Endothelial cell of umbilical vein (primary cell): ENCODE results near the gene HYAL1. TPM values are rescaled to one million over a fixed set of nuclear protein-coding genes. Genes with fewer than 3 reads are reported as not detected.
A peak's percentile ranks its signal among the peaks of the same experiment; 100 is the strongest.

ENCODE experiments used
- BruUV-seq: library from RNA; stranded (reverse); fragments of 400-500 nt; replicated peaks from 2 replicates; lab custom pipeline; 2021; lab: Mats Ljungman, UMichigan
- CTCF ChIA-PET: fragments of 300-600, 350-600 bp; sonication (Branson Sonifier 250); formaldehyde crosslinking; loops from one replicate; lab custom pipeline; 2021; ENCODE audit warnings: antibody characterized with exemption, inconsistent platforms; lab: Charles Lee
- POLR2A ChIA-PET: fragments of 300-600, 350-600 bp; sonication (Branson Sonifier 250); formaldehyde crosslinking; loops from one replicate; lab custom pipeline; 2021; ENCODE audit warnings: antibody characterized with exemption, inconsistent platforms; lab: Charles Lee
- DNase-seq: peaks from one replicate; pipeline ENCODE4 v3.0.0-alpha.2; 2011; ENCODE audit warnings: low read depth, low spot score
- FAIRE-seq: peaks from 2 replicates; lab custom pipeline; 2011; peaks lifted over from hg19 to GRCh38; lab: Jason Lieb, UNC
- H2AFZ ChIP-seq: 2 replicates; pipeline ENCODE4 v1.6.0; 2012; ENCODE audit warnings: low read depth, low read length, control low read depth, inconsistent platforms
- H3K27ac ChIP-seq: 2 replicates; pipeline ENCODE4 v1.5.1; 2011; ENCODE audit warnings: low read depth, mild to moderate bottlenecking, control low read depth, low read length, moderate library complexity; ENCODE audit not compliant: insufficient read depth
- H3K27me3 ChIP-seq, 2 experiments: 2 replicates each; pipeline versions ENCODE4 v1.6.0 to v1.6.1; 2011; ENCODE audit warnings: low read length in 2 of 2, mixed read lengths in 1 of 2; ENCODE audit not compliant: control insufficient read depth in 2 of 2, insufficient read depth in 2 of 2
- H3K36me3 ChIP-seq, 2 experiments: 2 replicates in 1 of 2; 3 replicates in 1 of 2; pipeline ENCODE4 v1.5.1; 2011; ENCODE audit warnings: low read length in 2 of 2, mild to moderate bottlenecking in 1 of 2, moderate library complexity in 1 of 2; ENCODE audit not compliant: control insufficient read depth in 2 of 2, insufficient read depth in 2 of 2; ENCODE audit errors: extremely low read depth in 1 of 2
- H3K4me1 ChIP-seq: 3 replicates; pipeline ENCODE4 v1.5.1; 2011; ENCODE audit warnings: mild to moderate bottlenecking, low read length; ENCODE audit not compliant: control insufficient read depth, insufficient read depth; ENCODE audit errors: extremely low read depth
- H3K4me2 ChIP-seq: 2 replicates; pipeline ENCODE4 v1.6.1; 2011; ENCODE audit warnings: low read length, control low read depth, mixed read lengths; ENCODE audit not compliant: insufficient read depth
- H3K4me3 ChIP-seq, 3 experiments: fragments of 200-600 bp in 1 of 3; sonication (generic), shearing (Covaris generic) in 1 of 3; replicated peaks in 1 of 3; 2 replicates each; pipeline ENCODE4 v1.5.1; 2011 to 2016; ENCODE audit warnings: control low read depth in 3 of 3, low read length in 3 of 3, mild to moderate bottlenecking in 2 of 3, inconsistent platforms in 1 of 3, low read depth in 1 of 3, moderate library complexity in 1 of 3; ENCODE audit not compliant: insufficient read depth in 1 of 3
- H3K79me2 ChIP-seq: 2 replicates; pipeline ENCODE4 v1.6.0; 2012; ENCODE audit warnings: low read length, inconsistent platforms; ENCODE audit not compliant: control insufficient read depth, insufficient read depth
- H3K9ac ChIP-seq: replicated peaks from 2 replicates; pipeline ENCODE3; 2011; ENCODE audit warnings: low read length, control low read depth; ENCODE audit not compliant: insufficient read depth; ENCODE audit errors: extremely low read depth
- H3K9me1 ChIP-seq: replicated peaks from 3 replicates; pipeline ENCODE4 v1.6.0; 2011; ENCODE audit warnings: mild to moderate bottlenecking, low read length; ENCODE audit not compliant: control insufficient read depth, insufficient read depth; ENCODE audit errors: extremely low read depth
- H3K9me3 ChIP-seq: replicated peaks from 2 replicates; pipeline ENCODE4 v1.5.1; 2012; ENCODE audit warnings: low read length, inconsistent platforms; ENCODE audit not compliant: control insufficient read depth, insufficient read depth
- H4K20me1 ChIP-seq: replicated peaks from 2 replicates; pipeline ENCODE3; 2011; ENCODE audit warnings: mild to moderate bottlenecking, low read length; ENCODE audit not compliant: control insufficient read depth, insufficient read depth; ENCODE audit errors: extremely low read depth
- CTCF ChIP-seq, 2 donors: IDR thresholded peaks; 1 replicate in 1 of 2; 2 replicates in 1 of 2; pipeline ENCODE4 v1.5.1; 2011; ENCODE audit warnings: low read length in 2 of 2, mild to moderate bottlenecking in 2 of 2, moderate library complexity in 2 of 2, control low read depth in 1 of 2, inconsistent platforms in 1 of 2, low read depth in 1 of 2; ENCODE audit not compliant: insufficient read depth in 1 of 2; ENCODE audit errors: extremely low read depth in 1 of 2
- EZH2 ChIP-seq: IDR thresholded peaks from 2 replicates; pipeline ENCODE4 v1.6.1; 2012; ENCODE audit warnings: borderline replicate concordance, low read depth, mild to moderate bottlenecking, moderate library complexity, low read length, inconsistent platforms; ENCODE audit not compliant: severe bottlenecking
- FOS ChIP-seq: IDR thresholded peaks from 2 replicates; pipeline ENCODE4 v1.6.1; 2011; ENCODE audit warnings: mild to moderate bottlenecking, low read length, moderate library complexity, borderline replicate concordance; ENCODE audit not compliant: insufficient read depth
- GATA2 ChIP-seq: IDR thresholded peaks from 2 replicates; pipeline ENCODE4 v1.7.0; 2011; ENCODE audit warnings: low read depth, mild to moderate bottlenecking, moderate library complexity, mixed read lengths, low read length; ENCODE audit not compliant: insufficient read length, insufficient read depth
- JUN ChIP-seq: IDR thresholded peaks from 2 replicates; pipeline ENCODE4 v1.6.1; 2011; ENCODE audit warnings: borderline replicate concordance, low read depth; ENCODE audit not compliant: insufficient read length, insufficient read depth
- MAX ChIP-seq: IDR thresholded peaks from 2 replicates; pipeline ENCODE4 v1.6.1; 2011; ENCODE audit not compliant: insufficient read depth, insufficient read length
- MYC ChIP-seq: IDR thresholded peaks from one replicate; pipeline ENCODE4 v1.6.1; 2011; ENCODE audit warnings: mild to moderate bottlenecking, low read depth, low read length
- POLR2A ChIP-seq: IDR thresholded peaks from 2 replicates; pipeline ENCODE4 v1.6.1; 2012; ENCODE audit warnings: low read depth, mild to moderate bottlenecking, control low read depth, low read length
- POLR2AphosphoS5 ChIP-seq: IDR thresholded peaks from 2 replicates; pipeline ENCODE4 v1.6.1; 2012; ENCODE audit warnings: low read depth, mild to moderate bottlenecking, control low read depth, low read length, moderate library complexity; ENCODE audit not compliant: insufficient read depth
- dilution Hi-C: fragments of 300-500 bp; cut with MboI; formaldehyde crosslinking; loops from one replicate; pipeline ENCODE4 v1.15.0; 2019; ENCODE audit warnings: low sequenced_read_pairs; ENCODE audit not compliant: extremely low pct_ligation_motif_present
- intact Hi-C: fragments of 100-400 bp; cut with micrococcal nuclease; formaldehyde crosslinking; loops from one replicate; pipeline ENCODE4 v1.10.0; 2022
- polyA plus RNA-seq, 4 experiments: library from polyadenylated mRNA; depleted of rRNA in 3 of 4; stranded (reverse) in 3 of 4; unstranded in 1 of 4; fragments of >200 nt; gene quantifications; 2 replicates each; pipeline versions ENCODE4 v1.2.1 to v1.2.3, GENCODE V29; 2011 to 2012; ENCODE audit warnings: missing spikeins in 1 of 4
- total RNA-seq: library from RNA; stranded (reverse); gene quantifications from 2 replicates; pipeline ENCODE4 v1.2.3, GENCODE V29; 2021

Gene HYAL1
- total and polyA plus RNA-seq, 2 donors (not counting 3 experiments of a cell fraction or from before 2014, with no cell fraction given): 2.2 to 3.3 TPM

DNA sequence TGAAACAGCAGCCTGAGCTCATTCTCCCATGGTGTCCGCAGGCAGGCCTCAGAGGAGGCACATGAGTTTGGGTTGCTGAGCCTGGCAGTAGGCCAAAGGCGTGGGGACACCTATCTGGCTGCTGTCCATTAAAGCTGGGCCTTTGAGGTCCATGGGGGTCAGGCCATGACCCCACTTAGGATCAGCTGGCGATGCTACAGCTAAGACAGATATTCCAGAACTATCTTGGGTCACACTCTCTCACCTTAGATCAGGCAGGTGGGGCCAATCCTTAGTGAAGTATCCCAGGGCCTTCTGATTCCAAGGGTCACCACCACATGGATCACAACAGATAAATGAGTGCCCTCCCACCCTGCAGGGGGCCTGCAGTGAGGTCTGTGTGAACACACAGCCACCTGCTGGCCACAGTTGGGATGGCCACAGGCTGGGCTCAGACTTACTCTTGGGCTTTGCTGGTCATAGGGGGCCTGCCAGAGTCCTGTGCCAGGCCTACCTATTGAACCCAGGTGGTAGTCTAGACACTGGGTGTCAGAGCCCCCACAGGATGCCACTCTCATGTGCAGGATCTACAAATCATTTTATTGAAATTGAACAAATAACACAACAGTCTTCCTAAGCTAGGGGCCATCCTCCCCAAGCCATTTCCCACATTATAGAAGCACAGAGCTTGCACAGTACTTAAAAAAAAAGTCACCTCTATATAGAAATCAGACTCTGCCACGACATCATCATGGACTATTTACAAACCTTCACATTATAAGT is 21.2 kb upstream of the HYAL1 start:
- Histone ChIP-seq H3K4me2 (peak overlapping the region; percentile 59), H3K79me2 (peaks cover 34% of the 10 kb centered on the region), H3K36me3 (peaks cover 2 to 19% of the 10 kb centered on the region in 2 experiments), H4K20me1 (no peaks in the 10 kb centered on the region), H3K9me3 (no peaks in the 10 kb centered on the region), H3K9ac (peak overlapping the region; percentile 83), H3K4me1 (peaks cover 45% of the 10 kb centered on the region), H3K27me3 (no peaks in the 10 kb centered on the region), H3K4me3 (no peak overlapping the region), H3K9me1 (no peaks in the 10 kb centered on the region), H2AFZ (no peak overlapping the region), H3K27ac (peak overlapping the region; percentile 99)
- DNase-seq: peak; percentile 76
- POLR2A ChIA-PET: interaction anchor here (5.1 kb wide), 1 partner anchor 11 kb away, joined by 38 read pairs; no protein-coding TSS in a partner anchor
- TF ChIP-seq EZH2 (no peak), GATA2 (no peak), CTCF (IDR thresholded peaks at IDR 0.05; ENCODE audit: extremely low read depth in 1 of 2, insufficient read depth in 1 of 2, low read depth in 1 of 2, low read length in 2 of 2) (peak; percentile 89 to 91), POLR2AphosphoS5 (no peak), MAX (no peak), FOS (no peak), JUN (no peak), MYC (no peak), POLR2A (peak; percentile 57)
- FAIRE-seq: no peak
- BruUV-seq: no TSS peak
- CTCF ChIA-PET: interaction anchor here (0.6 to 4.3 kb wide), 24 partner anchors 8 to 218 kb away, joined by 3 to 66 read pairs (median 7); partner anchors contain the start of genes CYB561D2, HYAL1, HYAL3 and IFRD2
- intact Hi-C loops: loop anchor here (1.0 to 2.0 kb wide), 3 partner anchors 50 to 129 kb away; no protein-coding TSS in a partner anchor
- dilution Hi-C loops: no loop called here
